K562 (cell line): ENCODE data around the gene SMIM3. TPM values are rescaled to one million over a fixed set of nuclear protein-coding genes. Genes with fewer than 3 reads are reported as not detected.

ENCODE experiments used
- ATAC-seq: fragments of 200-7000 bp; cut with Tn5 transposase; 3 replicates; pipeline ENCODE4 v1.9.1; 2020; ENCODE audit warnings: moderate library complexity
- BruUV-seq: library from RNA; stranded (reverse); fragments of 400-500 nt; replicated peaks from 2 replicates; lab custom pipeline; 2021; lab: Mats Ljungman, UMichigan
- CTCF ChIA-PET: fragments of 300-600 bp; formaldehyde crosslinking; extraction: SDS; loops from one replicate; lab custom pipeline; 2021; ENCODE audit warnings: low intra/inter-chr PET ratio; lab: Yijun Ruan, JAX
- POLR2A ChIA-PET: fragments of 300-600, 350-650 bp; sonication (Branson Sonifier 250); formaldehyde crosslinking; extraction: SDS; loops from one replicate; lab custom pipeline; 2021; ENCODE audit warnings: antibody characterized with exemption, inconsistent platforms; lab: Yijun Ruan, JAX
- DNase-seq, 4 experiments: peaks; one replicate each; pipeline versions ENCODE4 v3.0.0 to v3.0.0-alpha.2; 2011 to 2018; ENCODE audit warnings: low spot score in 3 of 4, mixed read lengths in 3 of 4; ENCODE audit errors: extremely low read depth in 1 of 4
- FAIRE-seq: peaks from 2 replicates; lab custom pipeline; 2011; peaks lifted over from hg19 to GRCh38; lab: Jason Lieb, UNC
- H2AFZ ChIP-seq: 2 replicates; pipeline ENCODE4 v1.6.0; 2011; ENCODE audit warnings: low read depth, low read length, control low read depth, inconsistent platforms
- H3K27ac ChIP-seq: fragments of 200-600 bp; 3 replicates; pipeline ENCODE4 v1.8.0; 2011; ENCODE audit warnings: low read depth, mild to moderate bottlenecking, control low read depth, inconsistent platforms, low read length, moderate library complexity, mixed read lengths; ENCODE audit errors: extremely low read depth
- H3K27me3 ChIP-seq, 2 experiments: fragments of 300-600 bp in 1 of 2; 2 replicates in 1 of 2; 3 replicates in 1 of 2; pipeline versions ENCODE4 v1.6.0 to v1.8.0; 2011; ENCODE audit warnings: inconsistent platforms in 2 of 2, low read length in 2 of 2, mild to moderate bottlenecking in 1 of 2, mixed read lengths in 1 of 2, moderate library complexity in 1 of 2; ENCODE audit not compliant: control insufficient read depth in 2 of 2, insufficient read depth in 2 of 2
- H3K36me3 ChIP-seq: fragments of 300-600 bp; 3 replicates; pipeline ENCODE4 v1.8.0; 2011; ENCODE audit warnings: mild to moderate bottlenecking, low read length, inconsistent platforms; ENCODE audit not compliant: control insufficient read depth, insufficient read depth
- H3K4me1 ChIP-seq, 2 experiments: fragments of 200-600 bp in 1 of 2; replicated peaks in 1 of 2; 2 replicates in 1 of 2; 3 replicates in 1 of 2; pipeline versions ENCODE4 v1.5.1 to v1.8.0; 2011; ENCODE audit warnings: inconsistent platforms in 2 of 2, low read length in 2 of 2, mild to moderate bottlenecking in 1 of 2, mixed read lengths in 1 of 2, moderate library complexity in 1 of 2; ENCODE audit not compliant: control insufficient read depth in 2 of 2, insufficient read depth in 2 of 2
- H3K4me2 ChIP-seq: 2 replicates; pipeline ENCODE4 v1.6.1; 2011; ENCODE audit warnings: low read length, control low read depth, inconsistent platforms, mixed read lengths; ENCODE audit not compliant: insufficient read depth
- H3K4me3 ChIP-seq: fragments of 200-600 bp; sonication (generic), shearing (Covaris generic); 2 replicates; pipeline ENCODE4 v1.5.1; 2016; ENCODE audit warnings: control low read depth, inconsistent platforms
- H3K79me2 ChIP-seq: fragments of 200-600 bp; 3 replicates; pipeline ENCODE4 v1.8.0; 2011; ENCODE audit warnings: low read length, inconsistent platforms; ENCODE audit not compliant: control insufficient read depth, insufficient read depth
- H3K9ac ChIP-seq, 2 experiments: 2 replicates each; pipeline versions ENCODE4 v1.6.0 to v1.6.1; 2011; ENCODE audit warnings: low read depth in 2 of 2, low read length in 2 of 2, control low read depth in 1 of 2, inconsistent platforms in 1 of 2, mild to moderate bottlenecking in 1 of 2, mixed read lengths in 1 of 2; ENCODE audit not compliant: insufficient read depth in 1 of 2
- H3K9me1 ChIP-seq: one replicate; pipeline ENCODE4 v1.6.0; 2011; ENCODE audit warnings: inconsistent platforms, mild to moderate bottlenecking, low read length, moderate library complexity; ENCODE audit not compliant: control insufficient read depth, insufficient read depth
- H3K9me3 ChIP-seq: replicated peaks from 2 replicates; pipeline ENCODE4 v1.5.1; 2011; ENCODE audit warnings: low read depth, low read length, inconsistent platforms; ENCODE audit not compliant: control insufficient read depth, insufficient read depth
- H4K20me1 ChIP-seq: replicated peaks from 2 replicates; pipeline ENCODE4 v1.6.1; 2011; ENCODE audit warnings: low read length, inconsistent platforms, mixed read lengths; ENCODE audit not compliant: control insufficient read depth, insufficient read depth
- ATF7 ChIP-seq: fragments of 450-650 bp; IDR thresholded peaks from 2 replicates; pipeline ENCODE4 v1.7.1; 2014; ENCODE audit warnings: mild to moderate bottlenecking, moderate library complexity
- BACH1 ChIP-seq: fragments of 200-800 bp; sonication (Bioruptor generic); IDR thresholded peaks from 2 replicates; pipeline ENCODE4 v1.6.1; 2016; ENCODE audit warnings: missing genetic modification characterization, missing compliant biosample characterization
- CBX1 ChIP-seq: sonication (generic); IDR thresholded peaks from 2 replicates; pipeline ENCODE4 v1.6.1; 2016; ENCODE audit warnings: antibody characterized with exemption, low read depth, mild to moderate bottlenecking
- CHD2 ChIP-seq: IDR thresholded peaks from 2 replicates; pipeline ENCODE4 v1.6.1; 2011; ENCODE audit warnings: low read depth, low read length
- CREBBP ChIP-seq: IDR thresholded peaks from one replicate; pipeline ENCODE4 v1.6.1; 2012; ENCODE audit warnings: low read depth, mild to moderate bottlenecking, control low read depth, inconsistent platforms, low read length
- CTCF ChIP-seq, 3 experiments: IDR thresholded peaks in 2 of 3; conservative IDR thresholded peaks in 1 of 3; 2 replicates each; pipeline ENCODE4 v1.5.1; 2011 to 2012; ENCODE audit warnings: low read length in 3 of 3, mild to moderate bottlenecking in 3 of 3, control low read depth in 2 of 3, improper control_type of control experiment in 1 of 3, inconsistent platforms in 1 of 3, low read depth in 1 of 3, mixed read lengths in 1 of 3, moderate library complexity in 1 of 3; ENCODE audit not compliant: insufficient read depth in 2 of 3
- GABPB1 ChIP-seq: sonication (generic); formaldehyde crosslinking; IDR thresholded peaks from 2 replicates; pipeline ENCODE4 v1.8.0; 2022; ENCODE audit warnings: mild to moderate bottlenecking, missing genetic modification reagents
- GTF2B ChIP-seq: IDR thresholded peaks from 2 replicates; pipeline ENCODE4 v1.6.1; 2011; ENCODE audit not compliant: insufficient read length; ENCODE audit errors: extremely low read depth
- KHSRP ChIP-seq: fragments of 450-650 bp; IDR thresholded peaks from 2 replicates; pipeline ENCODE4 v1.6.1; 2017
- KLF10 ChIP-seq: fragments of 250-450 bp; sonication (Bioruptor Pico); IDR thresholded peaks from 2 replicates; pipeline ENCODE4 v1.6.1; 2021; ENCODE audit warnings: matching md5 sums
- NUFIP1 ChIP-seq: fragments of 450-650 bp; IDR thresholded peaks from 2 replicates; pipeline ENCODE4 v1.6.1; 2018; ENCODE audit not compliant: partially characterized antibody
- RBM15 ChIP-seq: fragments of 200-400 bp; formaldehyde crosslinking; IDR thresholded peaks from 2 replicates; pipeline ENCODE4 v1.6.1; 2018; ENCODE audit warnings: mild to moderate bottlenecking, low read length, moderate library complexity; ENCODE audit not compliant: insufficient read depth
- SNAPC5 ChIP-seq: fragments of 250-450 bp; sonication (Bioruptor Pico); IDR thresholded peaks from 2 replicates; pipeline ENCODE4 v1.8.0; 2021; ENCODE audit warnings: moderate library complexity, mild to moderate bottlenecking, inconsistent platforms
- TCF15 ChIP-seq: fragments of 250-450 bp; sonication (Bioruptor Pico); IDR thresholded peaks from 2 replicates; pipeline ENCODE4 v1.8.0; 2022; ENCODE audit warnings: moderate library complexity, mild to moderate bottlenecking, inconsistent platforms
- THAP12 ChIP-seq: fragments of 250-450 bp; sonication (Bioruptor Pico); IDR thresholded peaks from 2 replicates; pipeline ENCODE4 v1.9.0; 2021; ENCODE audit warnings: mild to moderate bottlenecking, inconsistent platforms
- ZFP30 ChIP-seq: fragments of 250-450 bp; sonication (Bioruptor Pico); IDR thresholded peaks from 2 replicates; pipeline ENCODE4 v1.8.0; 2022; ENCODE audit warnings: moderate library complexity, mild to moderate bottlenecking, inconsistent platforms, borderline replicate concordance
- ZNF584 ChIP-seq: fragments of 200-800 bp; sonication (Bioruptor generic); IDR thresholded peaks from 2 replicates; pipeline ENCODE4 v1.6.1; 2016; ENCODE audit warnings: low read depth, mild to moderate bottlenecking, missing genetic modification characterization, missing compliant biosample characterization
- ZNF766 ChIP-seq: fragments of 200-800 bp; sonication (Bioruptor generic); conservative IDR thresholded peaks from 2 replicates; pipeline ENCODE4 v1.6.1; 2016; ENCODE audit warnings: missing genetic modification characterization, missing compliant biosample characterization
- WGBS: fragments of 100-300 bp; shearing (Covaris generic); methylation state at CpG from one replicate; pipeline ENCODE4 v1.1.6; 2016; ENCODE audit warnings: low coverage, mixed read lengths; ENCODE audit not compliant: insufficient coverage; ENCODE audit errors: missing lambda C conversion rate; 5-methylcytosine and 5-hydroxymethylcytosine counted together
- in situ Hi-C: fragments of 300-500 bp; cut with MboI; formaldehyde crosslinking; loops from 4 replicates; pipeline ENCODE4 v1.15.0; 2018; ENCODE audit warnings: inconsistent platforms, mixed read lengths
- intact Hi-C: fragments of 100-400 bp; cut with micrococcal nuclease; formaldehyde crosslinking; loops from 2 replicates; pipeline ENCODE4 v1.14.2; 2022
- polyA plus RNA-seq, 8 experiments: library from polyadenylated mRNA; depleted of rRNA in 4 of 8; stranded (reverse) in 5 of 8; unstranded in 3 of 8; fragments of >200 nt; fragmentation: Nextera tagmentation in 2 of 8; fragmentation: Illumina TruSeq in 1 of 8; extraction: Ambion mirVana in 2 of 8; extraction: Trizol in 1 of 8; gene quantifications; 2 replicates each; pipeline versions ENCODE4 v1.2.1 to v1.2.3, GENCODE V29; 2011 to 2014; ENCODE audit warnings: inconsistent platforms in 1 of 8, missing spikeins in 1 of 8
- total RNA-seq, 7 experiments: library from RNA; depleted of rRNA in 6 of 7; stranded (reverse); fragments of >200 nt in 6 of 7; fragmentation: Illumina TruSeq in 2 of 7; extraction: Trizol in 2 of 7; gene quantifications; 2 replicates each; pipeline versions ENCODE4 v1.2.1 to v1.2.3, GENCODE V29; 2011 to 2021; ENCODE audit warnings: low replicate concordance in 1 of 7

SMIM3 gene
- total and polyA plus RNA-seq, 9 of the 15 experiments (the other 6 are each of a cell fraction or from before 2014, with no cell fraction given), result 4.1 to 27.7 (median 13.6) TPM

GRCh38 chr5:150777685-150778084, 872 bp upstream of the SMIM3 start:
- H3K9ac ChIP-seq, result peak overlapping the region; percentile 66 to 90; a peak in 2 of 4 replicates
- no peak overlapping the region for H3K4me3 ChIP-seq
- ChIA-PET CTCF (interaction anchor here (1.3 kb wide), 1 partner anchor 216 kb away, joined by 5 read pairs; no protein-coding TSS in a partner anchor), POLR2A (interaction anchor here (1.2 to 1.6 kb wide), 2 partner anchors 12 to 19 kb away, joined by 6 read pairs; partner anchors contain the start of gene DCTN4)
- in situ Hi-C loops, result no loop called here
- 15% methylated on average over 3 of the region's 3 CpGs for WGBS
- H4K20me1 ChIP-seq, result no peaks in the 10 kb centered on the region
- H3K9me1 ChIP-seq, result no peaks in the 10 kb centered on the region
- H3K9me3 ChIP-seq, result no peaks in the 10 kb centered on the region
- H3K27ac ChIP-seq, result peak overlapping the region; percentile 72; the same call in 1 of the 3 replicates
- FAIRE-seq, result peak; percentile 65
- DNase-seq, result peak in 2 of 4 experiments; percentile 21 to 51
- no TSS peak for BruUV-seq
- peak overlapping the region; percentile 86 for H3K4me2 ChIP-seq
- ATAC-seq, result peak; percentile 3; the same call in 1 of the 3 replicates
- H3K4me1 ChIP-seq, result peaks cover 27 to 31% of the 10 kb centered on the region in 2 experiments
- peak overlapping the region; percentile 99 for H2AFZ ChIP-seq
- no peaks in the 10 kb centered on the region for H3K36me3 ChIP-seq
- H3K27me3 ChIP-seq, result no peaks in the 10 kb centered on the region
- intact Hi-C loops, result loop anchor here (2.0 to 10.0 kb wide), 4 partner anchors 15 to 323 kb away; partner anchors contain the start of gene RBM22
- H3K79me2 ChIP-seq, result peaks cover 9% of the 10 kb centered on the region; the same call in 1 of the 3 replicates
- TF ChIP-seq CBX1, result no peak
- TF ChIP-seq KLF10 (CRISPR knock-in tag), result no peak
- no peak for TF ChIP-seq CHD2
- TF ChIP-seq TCF15 (CRISPR knock-in tag), result no peak
- TF ChIP-seq ATF7, result peak; percentile 53; the same call in 1 of the 2 replicates
- TF ChIP-seq KHSRP, result no peak
- TF ChIP-seq CREBBP, result no peak
- peak; percentile 71 for TF ChIP-seq BACH1 (tag)
- TF ChIP-seq ZFP30 (CRISPR knock-in tag), result no peak
- no peak for TF ChIP-seq SNAPC5 (CRISPR knock-in tag)
- no peak for TF ChIP-seq CTCF (IDR thresholded peaks at IDR 0.05 in 2 of 3, conservative IDR thresholded peaks at IDR 0.05 in 1 of 3; ENCODE audit: insufficient read depth in 2 of 3, low read depth in 1 of 3, low read length in 3 of 3)
- no peak for TF ChIP-seq RBM15
- no peak for TF ChIP-seq GABPB1 (CRISPR knock-in tag)
- TF ChIP-seq ZNF766 (CRISPR knock-in tag), result no peak
- no peak for TF ChIP-seq GTF2B
- no peak for TF ChIP-seq THAP12 (CRISPR knock-in tag)
- TF ChIP-seq ZNF584 (CRISPR knock-in tag), result no peak
- TF ChIP-seq NUFIP1, result no peak
